HG03575 (cell line): Measurements from ENCODE around the gene ASS1.

ENCODE experiments used
- ATAC-seq: cut with Tn5 transposase; IDR thresholded peaks from one replicate; pipeline ENCODE4 v1.9.1; 2021; ENCODE audit not compliant: unreplicated experiment, insufficient number of reproducible peaks, low FRiP score; ENCODE audit errors: extremely low read depth

The ASS1 gene

DNA sequence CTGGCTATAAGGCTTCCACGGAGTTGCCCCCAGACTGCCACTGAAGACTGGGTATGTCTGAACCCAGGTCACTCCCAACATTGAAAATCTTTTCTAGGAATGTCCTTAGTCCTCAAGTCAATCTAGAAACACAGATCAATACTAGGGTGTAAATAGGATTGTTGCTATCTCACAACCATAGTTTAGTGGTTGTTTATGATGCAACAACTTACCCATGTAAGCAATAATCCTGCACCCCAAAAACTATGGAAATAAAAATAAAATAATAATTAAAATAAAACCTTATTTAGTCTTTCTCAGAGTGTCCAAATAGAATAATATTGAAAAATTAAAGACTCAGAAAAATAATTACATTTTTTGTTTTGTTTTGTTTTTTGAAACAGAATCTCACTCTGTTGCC, 68.3 kb downstream of the ASS1 start:
- ATAC-seq = no peak

DNA sequence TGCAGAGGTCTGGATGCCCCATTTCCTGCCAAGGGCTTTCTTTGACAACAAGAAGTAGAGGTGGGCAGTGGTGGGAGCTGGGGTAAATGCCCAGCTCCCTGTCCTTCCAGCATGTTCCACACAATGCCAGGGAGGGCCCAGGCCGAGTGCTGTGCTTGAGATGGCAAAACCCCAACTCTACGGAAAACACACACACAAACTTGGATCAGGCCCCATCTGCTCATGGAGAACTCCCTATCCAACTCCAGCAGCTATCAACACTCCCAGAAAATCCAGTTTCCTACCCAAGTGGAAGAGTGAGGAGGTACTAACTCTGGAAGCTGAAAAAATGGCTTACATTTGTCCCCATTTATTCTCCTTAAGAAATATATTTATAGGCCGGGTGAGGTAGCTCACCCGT, 73.5 kb downstream of the ASS1 start:
- ATAC-seq = no peak

- ATAC-seq = no peak
Measured at GRCh38 chr9:130518943-130519799, 74.4 kb downstream of the ASS1 start.

DNA sequence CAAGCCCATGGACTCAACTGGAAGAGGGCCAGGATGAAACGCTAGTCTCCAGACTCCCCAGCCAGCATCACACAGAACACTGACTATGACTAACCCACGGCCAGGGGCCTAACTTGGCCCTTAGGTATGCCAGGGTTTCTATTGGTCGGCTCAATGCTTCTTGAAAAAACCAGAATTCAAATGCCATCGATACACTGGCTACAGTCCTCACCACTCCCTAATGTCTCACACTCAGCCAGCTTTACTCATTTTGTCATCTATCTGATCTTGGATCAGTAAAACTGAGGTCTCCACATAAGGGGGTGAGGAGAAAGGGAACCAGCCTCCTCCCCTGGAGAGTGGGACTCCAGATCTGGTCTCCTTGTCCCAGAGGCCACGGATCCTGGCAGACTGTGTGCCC, 75.2 kb downstream of the ASS1 start:
- ATAC-seq = no peak

DNA sequence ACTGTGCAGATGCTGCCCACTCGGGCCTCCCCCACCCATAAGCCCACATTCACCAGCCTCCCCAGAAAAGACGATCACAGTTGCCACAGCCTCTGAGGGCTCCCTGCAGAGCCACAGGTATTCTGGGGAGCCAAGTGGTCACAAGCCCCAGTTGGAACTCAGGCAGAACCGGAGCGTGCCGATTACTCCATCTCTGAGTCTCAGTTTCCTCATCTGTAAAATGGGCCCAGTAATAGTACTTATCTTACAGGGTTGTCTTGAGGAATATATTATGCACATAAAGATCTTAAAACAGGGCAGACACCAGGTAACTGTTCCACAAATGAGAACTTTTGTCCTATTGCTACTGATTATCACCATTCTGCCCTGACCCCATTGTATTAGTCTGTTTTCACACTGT, 77.0 kb downstream of the ASS1 start:
- ATAC-seq = no peak

GRCh38 chr9:130522233-130522808, 77.6 kb downstream of the ASS1 start:
- no peak for ATAC-seq

- no peak for ATAC-seq
Measured at GRCh38 chr9:130523921-130524320, 79.2 kb downstream of the ASS1 start.

GRCh38 chr9:130526193-130526853, 81.6 kb downstream of the ASS1 start:
- ATAC-seq = no peak

- no peak for ATAC-seq
Measured at GRCh38 chr9:130526854-130527650, 82.3 kb downstream of the ASS1 start.

GRCh38 chr9:130527651-130528310, 83.0 kb downstream of the ASS1 start:
- no peak for ATAC-seq

DNA sequence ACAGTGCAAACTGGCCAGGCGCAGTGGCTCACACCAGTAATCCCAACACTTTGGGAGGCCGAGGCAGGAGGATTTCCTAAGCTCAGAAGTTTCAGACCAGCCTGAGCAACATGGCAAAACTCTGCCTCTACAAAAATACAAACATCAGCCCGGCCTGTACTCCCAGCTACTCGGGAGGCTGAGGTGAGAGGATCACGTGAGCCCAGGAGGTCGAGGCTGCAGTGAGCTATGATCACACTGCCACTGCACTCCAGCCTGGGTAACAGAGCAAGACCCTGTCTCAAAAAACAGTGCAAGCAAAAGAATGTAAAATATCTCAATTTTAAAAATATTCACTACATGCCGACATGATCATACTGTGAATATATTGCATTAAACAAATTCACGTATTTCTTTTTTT, 83.9 kb downstream of the ASS1 start:
- no peak for ATAC-seq

DNA sequence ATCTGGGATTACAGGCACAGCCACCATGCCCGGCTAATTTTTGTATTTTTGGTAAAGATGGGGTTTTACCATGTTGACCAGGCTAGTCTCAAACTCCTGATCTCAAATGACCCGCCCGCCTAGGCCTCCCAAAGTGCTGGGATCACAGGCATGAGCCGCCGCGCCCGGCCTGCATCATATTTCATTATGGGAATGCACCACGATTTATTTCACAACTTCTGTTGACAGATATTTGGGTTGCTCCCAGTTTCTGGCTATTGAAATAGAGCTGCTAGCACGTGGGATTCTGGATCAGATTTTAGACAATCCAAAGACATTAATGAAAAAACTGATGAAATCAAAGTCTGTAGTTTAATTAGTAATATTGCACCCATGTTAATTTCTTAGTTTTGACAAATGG, 86.2 kb downstream of the ASS1 start:
- no peak for ATAC-seq

DNA sequence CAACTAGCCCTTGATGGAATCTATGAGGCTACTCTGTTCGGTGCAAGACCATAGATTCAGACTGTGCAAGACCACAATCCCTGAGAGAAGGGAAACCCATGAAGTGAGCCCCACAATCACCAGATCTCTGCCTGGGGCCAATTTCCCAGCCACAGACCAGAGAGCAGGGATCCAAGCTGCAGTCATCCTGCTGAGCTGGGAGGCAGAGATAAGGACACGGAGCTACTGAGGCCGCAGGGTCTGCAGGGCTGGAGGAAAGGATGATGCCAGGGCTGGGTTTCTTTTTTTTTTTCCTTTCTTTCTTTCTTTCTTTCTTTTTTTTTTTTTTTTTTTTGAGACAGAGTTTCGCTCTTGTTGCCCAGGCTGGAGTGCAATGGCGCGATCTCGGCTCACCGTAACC, 86.9 kb downstream of the ASS1 start:
- ATAC-seq = no peak

- no peak for ATAC-seq
Measured at GRCh38 chr9:130532426-130533080, 87.8 kb downstream of the ASS1 start.

- no peak for ATAC-seq
Measured at GRCh38 chr9:130535818-130536521, 91.2 kb downstream of the ASS1 start.

DNA sequence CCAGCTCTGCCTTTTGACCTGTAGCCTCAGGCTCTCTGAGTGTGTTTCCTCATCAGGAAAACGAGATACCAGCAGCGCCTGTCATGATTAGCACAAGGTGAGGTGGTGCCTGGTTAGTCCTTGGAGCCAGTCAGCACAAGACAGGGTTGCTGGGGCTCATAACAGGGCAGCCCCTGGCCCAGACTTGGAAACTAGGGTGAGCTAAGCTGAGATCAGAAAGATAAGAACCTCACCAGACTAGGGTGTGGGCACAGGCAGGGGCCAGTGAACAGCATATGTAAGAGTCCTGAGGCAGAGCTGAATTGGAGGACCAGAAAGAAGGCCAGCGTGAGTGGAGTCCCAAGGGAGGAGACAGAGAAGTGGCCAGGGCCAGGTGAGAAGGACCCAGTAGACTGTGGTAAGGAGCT, 91.9 kb downstream of the ASS1 start:
- ATAC-seq = no peak

GRCh38 chr9:130537346-130538050, 92.7 kb downstream of the ASS1 start:
- no peak for ATAC-seq
